GM21360 (cell line): ENCODE measurements around the gene MLLT1.
A peak's percentile ranks its signal among the peaks of the same experiment; 100 is the strongest.
"Not testable (repeated sequence)": the region's sequence is repeated elsewhere in the genome, so short reads cannot be mapped to it uniquely, and the experiment has no call there.

ENCODE experiments used
- ATAC-seq: cut with Tn5 transposase; IDR thresholded peaks from one replicate; pipeline ENCODE4 v1.9.1; 2021; ENCODE audit warnings: mild to moderate bottlenecking, moderate library complexity; ENCODE audit not compliant: unreplicated experiment

MLLT1 gene, protein sequence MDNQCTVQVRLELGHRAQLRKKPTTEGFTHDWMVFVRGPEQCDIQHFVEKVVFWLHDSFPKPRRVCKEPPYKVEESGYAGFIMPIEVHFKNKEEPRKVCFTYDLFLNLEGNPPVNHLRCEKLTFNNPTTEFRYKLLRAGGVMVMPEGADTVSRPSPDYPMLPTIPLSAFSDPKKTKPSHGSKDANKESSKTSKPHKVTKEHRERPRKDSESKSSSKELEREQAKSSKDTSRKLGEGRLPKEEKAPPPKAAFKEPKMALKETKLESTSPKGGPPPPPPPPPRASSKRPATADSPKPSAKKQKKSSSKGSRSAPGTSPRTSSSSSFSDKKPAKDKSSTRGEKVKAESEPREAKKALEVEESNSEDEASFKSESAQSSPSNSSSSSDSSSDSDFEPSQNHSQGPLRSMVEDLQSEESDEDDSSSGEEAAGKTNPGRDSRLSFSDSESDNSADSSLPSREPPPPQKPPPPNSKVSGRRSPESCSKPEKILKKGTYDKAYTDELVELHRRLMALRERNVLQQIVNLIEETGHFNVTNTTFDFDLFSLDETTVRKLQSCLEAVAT

DNA sequence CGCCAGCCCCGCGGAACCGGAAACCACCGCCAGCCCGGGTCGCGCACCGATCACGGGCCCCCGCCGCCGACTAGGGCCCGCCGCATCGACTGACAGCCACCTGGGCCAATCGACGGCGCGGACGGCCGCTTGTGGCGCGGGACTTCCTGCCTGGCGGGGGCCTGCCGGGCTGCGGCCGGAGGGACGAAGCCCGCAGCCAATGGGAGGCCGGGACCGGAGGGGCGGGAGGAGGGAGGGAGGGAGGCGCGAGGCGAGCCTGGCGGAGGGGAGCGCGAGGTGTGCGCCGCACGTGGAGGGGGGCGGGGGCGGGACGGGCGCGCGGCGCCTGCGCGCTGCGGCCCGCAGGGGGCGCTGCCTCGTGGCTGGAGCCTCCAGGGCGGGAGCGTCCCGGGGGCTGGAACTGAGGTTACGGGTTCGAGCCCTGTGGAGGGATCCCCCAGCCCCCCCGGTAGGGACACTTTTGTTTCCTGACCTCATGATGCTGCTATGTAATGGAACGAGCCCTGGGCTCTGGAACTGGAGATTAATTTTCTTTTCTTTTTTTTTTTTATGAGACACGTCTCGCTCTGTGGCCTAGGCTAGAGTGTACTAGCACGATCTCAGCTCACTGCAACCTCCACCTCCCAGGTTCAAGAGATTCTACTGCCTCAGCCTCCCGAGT is at the start of gene MLLT1:
MLLT1 (minus strand) TSS at position 45 of the 661 bp plus-strand sequence. CDS start 191 bp downstream, outside the sequence.
- peak; percentile 78 for ATAC-seq

DNA sequence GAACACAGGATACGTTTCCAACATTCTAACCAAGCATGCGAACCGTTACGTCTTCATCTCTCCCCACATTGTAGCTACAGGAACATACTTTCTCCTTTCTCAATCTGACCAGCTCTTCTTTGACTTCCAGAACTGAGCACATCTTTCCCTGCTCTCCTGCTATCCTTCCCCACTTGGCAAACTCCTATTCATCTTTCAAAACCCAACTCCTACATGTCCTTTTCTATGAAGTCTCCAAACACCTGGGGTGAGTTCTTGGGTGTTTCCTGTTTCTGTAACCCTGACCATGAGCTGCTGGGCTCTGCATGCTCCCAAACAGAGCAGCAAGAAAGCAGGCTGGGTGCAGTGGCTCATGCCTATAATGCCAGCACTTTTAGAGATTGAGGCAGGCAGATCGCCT is 47.0 kb upstream of the MLLT1 start:
- ATAC-seq, result no peak

DNA sequence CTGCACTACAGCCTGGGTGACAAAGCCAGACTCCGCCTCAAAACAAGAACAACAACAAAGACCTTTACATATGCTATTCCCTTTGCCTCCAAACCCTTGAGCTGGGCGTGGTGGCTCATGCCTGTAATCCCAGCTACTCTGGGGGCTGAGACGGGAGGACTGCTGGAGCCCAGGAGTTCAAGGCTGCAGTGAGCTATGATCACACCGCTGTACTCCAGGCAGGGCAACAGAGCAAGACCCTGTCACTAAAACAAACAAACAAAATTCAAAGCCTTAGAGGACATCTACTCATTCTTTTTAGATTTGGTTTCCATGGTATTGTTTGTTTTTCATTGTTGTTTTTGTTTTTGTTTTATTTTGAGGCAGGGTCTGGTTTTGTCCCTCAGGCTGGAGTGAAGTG is 45.8 kb upstream of the MLLT1 start:
- no peak for ATAC-seq

GRCh38 chr19:6324757-6325156 is 45.0 kb upstream of the MLLT1 start:
- ATAC-seq, result no peak

GRCh38 chr19:6322284-6322683 is 42.5 kb upstream of the MLLT1 start:
- no peak for ATAC-seq

DNA sequence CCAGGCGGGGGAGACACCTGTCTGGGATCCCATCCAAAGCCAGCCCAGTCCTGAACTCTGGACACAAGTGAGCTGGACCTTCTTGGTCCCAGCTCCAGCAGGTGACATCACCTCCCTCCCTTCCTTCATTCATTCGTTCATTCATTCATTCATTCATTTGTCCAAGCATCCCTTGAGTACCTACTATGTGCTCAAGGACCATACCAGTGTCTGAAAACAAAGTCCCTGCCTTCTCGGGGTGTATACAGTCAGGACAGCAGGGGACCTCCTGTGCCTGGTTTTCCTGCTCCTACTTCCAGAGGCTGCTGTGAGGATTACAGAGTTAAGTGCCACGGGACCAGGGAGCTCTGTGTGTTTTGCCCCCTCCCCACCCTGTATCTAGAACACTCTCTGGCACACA is 39.6 kb upstream of the MLLT1 start:
- no peak for ATAC-seq

DNA sequence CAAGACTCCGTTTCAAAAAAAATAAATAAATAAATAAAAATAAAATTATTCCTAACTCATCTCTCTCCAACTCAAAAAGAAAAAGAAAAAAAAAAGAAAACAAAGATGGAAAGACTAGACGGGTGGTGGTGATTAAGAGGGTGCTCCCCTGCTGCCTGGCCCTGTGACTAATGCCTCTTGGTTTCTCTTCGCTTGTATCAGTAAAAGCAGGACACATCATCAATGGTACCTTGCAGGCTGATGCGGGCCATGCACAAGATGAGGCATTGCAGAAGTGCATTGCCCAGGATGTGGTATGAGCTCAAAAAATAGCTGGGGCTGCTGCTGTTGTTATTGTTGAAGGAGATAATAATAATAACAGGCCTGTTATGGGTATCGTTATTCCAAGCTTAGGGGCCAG is 39.0 kb upstream of the MLLT1 start:
- ATAC-seq, result no peak

GRCh38 chr19:6315646-6316045 is 35.9 kb upstream of the MLLT1 start:
- ATAC-seq, result not testable (repeated sequence)

DNA sequence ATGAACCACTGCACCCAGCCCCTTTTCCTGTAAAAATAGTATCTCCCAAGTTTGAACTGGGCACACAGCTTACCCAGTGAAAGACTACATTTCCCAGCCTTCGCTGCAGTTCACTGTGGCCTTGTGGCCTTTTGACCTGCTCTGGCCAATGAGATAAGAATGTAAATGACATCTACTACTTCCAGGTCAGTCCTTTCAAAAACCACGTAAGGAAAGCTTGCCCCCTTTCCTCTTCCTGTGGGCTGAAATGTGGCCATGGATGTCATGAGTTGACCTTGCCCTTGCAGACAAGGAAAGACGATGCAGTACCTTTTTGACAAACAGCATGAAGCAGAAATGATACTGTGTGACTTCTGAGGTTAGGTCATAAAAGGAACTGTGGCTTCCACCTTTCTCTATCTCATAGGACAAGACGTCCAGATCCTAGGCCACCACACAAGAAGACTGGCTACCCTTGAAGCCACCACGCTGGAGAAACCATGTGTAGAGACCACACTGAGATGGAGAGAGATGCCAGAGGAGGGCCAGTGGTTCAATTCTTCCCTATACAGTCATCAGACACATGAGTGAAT is 33.7 kb upstream of the MLLT1 start:
- ATAC-seq, result no peak

DNA sequence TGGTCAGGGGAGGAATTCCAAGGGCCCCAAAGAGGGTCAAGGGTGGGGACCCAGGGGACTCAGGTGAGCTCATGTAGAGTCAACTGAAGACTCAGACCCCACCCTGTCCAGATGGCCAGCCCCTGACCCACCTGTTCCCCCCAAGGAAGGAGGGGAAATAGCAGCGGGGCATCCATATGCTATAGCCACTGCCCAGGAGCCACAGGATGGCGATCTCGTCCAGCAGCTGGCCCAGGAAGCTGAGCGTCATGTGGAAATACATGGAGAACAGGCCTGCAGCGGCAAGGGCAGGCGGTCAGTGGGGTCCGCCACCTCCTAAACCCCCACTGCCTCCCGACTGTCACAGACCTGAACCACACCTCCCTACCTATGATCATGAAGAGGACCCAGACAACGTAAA is 32.2 kb upstream of the MLLT1 start:
- no peak for ATAC-seq

GRCh38 chr19:6298413-6298812 is 18.6 kb upstream of the MLLT1 start:
- ATAC-seq, result no peak

DNA sequence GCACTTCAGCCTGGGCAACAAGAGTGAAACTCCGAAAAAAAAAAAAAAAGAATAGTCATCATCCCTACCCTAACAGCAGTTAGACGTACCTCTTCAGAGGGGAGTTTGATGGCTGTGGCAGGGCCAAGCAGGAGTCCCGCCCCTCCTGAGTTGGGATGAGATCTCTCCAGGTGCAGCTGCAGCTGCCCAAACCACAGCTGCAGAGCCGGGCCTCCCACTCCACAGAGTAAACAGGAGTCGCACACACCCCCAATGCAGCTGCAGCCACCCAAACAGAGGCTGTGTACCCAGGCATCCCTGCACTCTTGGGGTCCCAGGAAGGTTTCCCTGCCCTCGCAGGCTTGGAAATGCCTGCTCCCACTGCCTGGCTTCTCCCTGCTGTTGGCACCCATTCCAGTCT is 17.4 kb upstream of the MLLT1 start:
- ATAC-seq, result no peak

DNA sequence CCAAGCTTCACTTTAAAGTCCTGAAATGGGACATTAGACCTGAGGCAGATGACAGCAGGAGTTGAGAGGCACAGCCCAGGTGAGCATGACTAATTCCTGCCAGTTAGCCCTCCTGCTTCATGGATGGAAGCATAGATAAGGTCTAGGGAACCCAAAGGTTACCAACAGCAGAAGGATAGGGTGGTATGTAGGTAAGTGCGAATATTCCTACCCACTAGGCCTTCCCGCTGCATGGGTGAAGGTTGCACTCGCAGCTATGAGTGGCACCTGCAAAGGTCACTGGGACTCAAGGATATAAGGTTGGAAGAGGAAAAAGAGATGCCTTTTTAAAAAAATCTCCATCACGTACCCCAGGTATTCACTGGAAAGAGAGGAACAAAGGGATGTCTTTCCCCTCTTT is 12.2 kb upstream of the MLLT1 start:
- no peak for ATAC-seq

DNA sequence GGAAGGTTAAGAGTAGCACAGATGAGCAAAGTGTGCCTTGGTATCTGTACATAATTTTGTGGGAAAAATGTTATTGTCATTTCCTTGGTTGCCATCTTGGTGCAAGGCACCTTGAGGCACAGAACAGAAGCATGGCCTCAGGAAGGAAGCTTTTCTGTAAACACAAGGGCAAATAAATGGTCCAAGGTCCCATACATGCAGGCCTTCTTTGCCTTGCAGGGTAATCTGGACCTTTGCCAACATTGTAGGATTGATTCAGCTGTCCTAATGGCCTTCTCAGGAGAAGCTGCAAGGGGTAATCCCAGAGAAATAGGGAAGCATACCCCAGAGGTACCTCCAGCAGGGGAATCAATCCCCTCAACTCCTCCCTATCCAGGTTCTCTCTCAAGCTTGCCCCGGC is 9.0 kb upstream of the MLLT1 start:
- no peak for ATAC-seq

- no peak for ATAC-seq
Measured at GRCh38 chr19:6287269-6287885, 7.6 kb upstream of the MLLT1 start.

GRCh38 chr19:6286676-6287075 is 6.9 kb upstream of the MLLT1 start:
- no peak for ATAC-seq

DNA sequence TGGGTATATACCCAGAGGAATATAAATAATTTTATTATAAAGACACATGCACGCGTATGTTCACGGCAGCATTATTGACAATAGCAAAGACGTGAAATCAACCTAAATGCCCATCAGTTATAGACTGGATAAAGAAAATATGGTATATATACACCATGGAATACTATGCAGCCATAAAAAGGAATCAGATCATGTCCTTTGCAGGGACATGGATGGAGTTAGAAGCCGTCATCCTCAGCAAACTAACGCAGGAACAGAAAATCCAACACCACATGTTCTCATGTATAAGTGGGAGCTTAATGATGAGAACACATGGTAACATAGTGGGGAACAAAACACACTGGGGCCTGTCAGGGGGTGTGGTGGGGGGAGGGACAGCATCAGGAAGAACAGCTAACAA is 2.6 kb upstream of the MLLT1 start:
- ATAC-seq, result not testable (repeated sequence)

DNA sequence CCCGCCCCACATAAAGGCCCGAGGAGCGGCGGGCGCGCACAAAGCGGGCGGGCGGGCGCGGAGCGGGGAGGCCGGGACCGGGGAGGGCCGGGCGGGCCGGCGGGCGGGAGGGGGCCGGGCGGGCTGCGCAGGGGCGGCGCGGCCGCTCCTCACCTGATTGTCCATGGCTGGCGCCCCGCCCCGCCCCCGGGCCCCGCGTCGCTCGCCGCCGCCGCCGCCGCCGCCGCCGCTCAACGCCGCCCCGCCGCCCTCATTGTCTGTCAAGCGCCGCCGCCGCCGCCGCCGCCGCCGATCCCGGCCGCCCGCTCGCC is 200 bp downstream of the MLLT1 start:
- ATAC-seq, result peak; percentile 24

- ATAC-seq, result peak; percentile 10
Measured at GRCh38 chr19:6278740-6279619, 795 bp downstream of the MLLT1 start.

DNA sequence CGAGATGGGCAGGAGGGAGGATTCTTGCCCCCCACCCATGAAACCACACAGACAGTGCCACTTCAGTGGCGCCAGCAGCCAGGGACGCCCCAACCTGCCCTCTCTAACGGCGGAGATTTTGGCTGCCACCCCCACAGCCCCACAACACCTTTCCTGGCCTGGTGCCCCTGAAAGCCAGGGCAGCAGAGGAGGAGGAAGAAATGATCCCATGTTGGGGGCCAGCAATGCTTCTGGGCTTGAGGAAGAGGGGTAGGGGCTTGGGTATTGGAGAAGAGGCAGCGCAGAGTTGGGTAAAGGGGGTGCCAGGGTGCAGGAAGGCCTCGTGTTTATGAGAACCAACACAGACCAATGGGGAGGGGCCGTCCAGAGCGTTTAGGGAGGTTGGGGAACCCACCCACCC is 1.7 kb downstream of the MLLT1 start:
- no peak for ATAC-seq

DNA sequence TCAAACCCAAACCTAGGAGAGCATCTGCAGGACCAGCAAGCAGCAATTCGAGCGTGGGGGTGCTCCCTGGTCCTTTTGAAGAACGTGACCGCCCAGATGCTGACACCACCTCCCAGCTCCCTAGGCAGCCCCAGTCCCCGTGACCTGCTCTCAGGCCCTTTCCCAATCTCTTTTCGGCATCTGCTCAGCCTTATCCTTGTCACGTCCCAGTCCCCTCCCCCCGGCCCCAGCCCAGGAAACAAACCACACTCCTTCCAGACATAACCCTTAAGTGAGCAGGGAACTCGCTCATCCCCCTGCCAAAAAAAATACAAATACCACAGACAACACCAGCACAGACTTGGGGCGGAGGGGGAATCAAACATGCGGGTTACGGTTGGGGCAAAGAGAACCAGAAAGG is 3.3 kb downstream of the MLLT1 start:
- no peak for ATAC-seq
